HG03565 (cell line): ENCODE data around the gene TMED10.
"Not testable (repeated sequence)": the region's sequence is repeated elsewhere in the genome, so short reads cannot be mapped to it uniquely, and the experiment has no call there.

Experiments
- ATAC-seq: cut with Tn5 transposase; IDR thresholded peaks from one replicate; pipeline ENCODE4 v1.9.1; 2021; ENCODE audit warnings: mild to moderate bottlenecking, moderate library complexity; ENCODE audit not compliant: unreplicated experiment

TMED10 gene

DNA sequence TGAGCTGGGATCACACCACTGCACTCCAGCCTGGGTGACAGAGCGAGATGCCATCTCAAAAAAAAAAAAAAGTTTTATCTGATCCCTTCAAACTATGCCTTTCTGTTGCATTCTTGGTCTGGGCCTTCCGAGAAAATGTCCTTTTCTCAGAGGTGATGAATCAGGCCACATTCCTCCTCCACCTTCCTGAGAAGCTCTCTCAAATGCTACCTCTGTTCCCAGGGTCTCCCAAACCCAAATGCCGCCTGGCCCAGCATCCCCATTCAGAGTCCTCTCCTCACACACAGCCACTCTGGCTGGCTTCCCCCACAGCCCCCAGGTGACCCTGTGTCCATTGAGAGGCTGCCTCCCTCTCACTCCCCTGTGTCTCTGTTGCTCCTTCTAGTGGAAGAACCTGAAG lies 19.7 kb upstream of the TMED10 start:
- no peak for ATAC-seq

DNA sequence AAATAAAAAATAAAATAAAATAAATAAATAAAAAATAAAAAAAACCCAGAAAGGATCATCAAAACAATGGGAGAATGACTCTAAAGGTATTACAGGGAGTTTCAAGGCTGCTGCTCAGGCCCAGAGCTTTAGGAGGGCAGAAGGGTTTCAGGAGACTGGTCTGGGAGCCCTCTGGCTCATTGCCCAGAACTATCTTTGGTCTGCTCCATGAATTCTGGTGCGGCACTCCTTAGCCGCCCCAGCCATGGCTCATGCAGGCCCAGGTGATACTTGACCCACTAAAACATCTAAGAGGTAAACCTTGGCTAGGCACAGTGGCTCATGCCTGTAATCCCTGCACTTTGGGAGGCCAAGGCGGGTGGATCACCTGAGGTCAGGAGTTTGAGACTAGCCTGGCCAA lies 14.7 kb upstream of the TMED10 start:
- no peak for ATAC-seq

DNA sequence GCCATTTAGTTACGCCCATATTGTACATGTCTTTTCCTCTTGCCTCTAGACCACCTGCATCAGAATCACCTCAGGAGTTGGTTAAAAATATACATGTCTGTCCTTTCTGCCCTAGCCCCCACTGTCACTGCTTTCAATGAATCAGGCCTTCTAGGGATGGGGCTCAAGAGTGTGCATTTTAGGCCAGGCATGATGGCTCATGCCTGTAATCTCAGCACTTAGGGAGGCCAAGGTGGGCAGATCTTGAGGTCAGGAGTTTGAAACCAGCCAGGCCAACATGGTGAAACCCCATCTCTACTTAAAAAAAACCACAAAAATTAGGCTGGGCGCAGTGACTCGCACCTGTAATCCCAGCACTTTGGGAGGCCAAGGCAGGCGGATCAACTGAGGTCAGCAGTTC lies 13.6 kb upstream of the TMED10 start:
- no peak for ATAC-seq

DNA sequence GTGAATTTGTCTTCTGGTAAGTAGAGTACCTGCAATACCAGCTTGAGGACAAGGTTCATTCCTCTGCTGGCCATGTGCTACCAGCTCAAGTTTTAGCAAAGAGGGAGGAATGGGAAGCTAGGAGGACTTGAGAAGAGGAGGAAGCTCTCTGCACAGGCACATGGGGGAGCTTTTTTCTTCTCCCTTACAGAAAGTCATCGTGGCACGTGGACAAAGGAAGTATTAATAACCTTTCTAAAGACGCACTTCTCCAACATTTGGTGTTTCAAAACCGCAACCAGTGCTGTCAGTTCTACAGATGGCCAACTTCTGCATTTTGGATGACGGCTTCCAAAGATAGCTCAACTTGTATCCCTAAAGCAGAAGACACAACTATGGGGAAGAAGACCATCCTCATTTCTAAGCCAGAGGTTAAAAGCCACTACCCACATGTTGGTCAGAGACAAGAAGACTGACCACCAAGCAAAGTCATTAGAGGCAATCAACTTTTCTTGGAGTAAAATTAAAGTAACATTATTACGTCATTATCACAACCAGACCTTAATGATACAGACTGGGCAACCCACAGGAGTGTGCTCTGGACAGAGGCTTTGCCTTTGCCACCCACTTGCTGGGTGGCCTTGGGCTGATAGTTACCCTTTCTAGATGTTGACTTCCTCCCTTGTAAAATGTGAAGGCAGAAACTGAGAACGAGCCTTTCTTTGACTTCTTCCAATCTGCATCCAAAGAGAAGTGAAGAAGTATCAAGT lies 12.3 kb upstream of the TMED10 start:
- ATAC-seq = no peak

DNA sequence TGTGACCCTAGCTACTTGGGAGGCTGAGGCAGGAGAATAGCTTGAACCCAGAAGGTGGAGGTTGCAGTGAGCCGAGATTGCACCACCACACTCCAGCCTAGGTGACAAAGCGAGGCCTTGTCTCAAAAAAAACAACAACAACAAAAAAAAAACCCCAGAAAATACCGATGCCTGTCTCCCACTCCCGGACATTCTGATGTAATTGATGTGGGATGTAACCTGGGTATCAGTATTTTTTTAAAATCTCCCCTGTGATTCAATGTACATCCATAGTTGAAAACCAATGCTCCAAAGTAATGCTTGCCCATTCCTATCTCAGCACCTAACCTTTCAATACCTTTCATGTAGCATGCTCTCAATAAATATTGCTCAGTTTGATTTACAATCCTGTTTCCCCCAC lies 11.7 kb upstream of the TMED10 start:
- ATAC-seq = no peak

DNA sequence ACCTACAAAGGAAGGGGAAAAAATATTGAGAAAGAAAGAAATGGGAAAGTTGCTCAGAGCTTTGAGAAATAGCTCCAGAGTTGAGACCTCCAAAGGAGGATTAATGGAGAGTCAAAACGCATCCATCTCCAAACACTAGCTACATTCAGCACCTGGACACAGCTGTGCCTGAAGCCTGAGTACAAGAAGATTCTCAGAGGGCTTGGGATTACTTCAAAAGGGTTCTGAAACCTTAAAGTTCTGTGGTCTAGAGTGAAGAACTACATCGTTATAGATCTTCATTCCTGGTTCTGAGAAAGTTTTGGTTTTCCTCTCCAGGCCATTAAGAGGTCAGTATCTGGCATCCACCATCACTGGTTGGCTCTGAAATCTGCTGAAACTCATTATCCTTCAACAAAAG lies 10.5 kb upstream of the TMED10 start:
- ATAC-seq = no peak

DNA sequence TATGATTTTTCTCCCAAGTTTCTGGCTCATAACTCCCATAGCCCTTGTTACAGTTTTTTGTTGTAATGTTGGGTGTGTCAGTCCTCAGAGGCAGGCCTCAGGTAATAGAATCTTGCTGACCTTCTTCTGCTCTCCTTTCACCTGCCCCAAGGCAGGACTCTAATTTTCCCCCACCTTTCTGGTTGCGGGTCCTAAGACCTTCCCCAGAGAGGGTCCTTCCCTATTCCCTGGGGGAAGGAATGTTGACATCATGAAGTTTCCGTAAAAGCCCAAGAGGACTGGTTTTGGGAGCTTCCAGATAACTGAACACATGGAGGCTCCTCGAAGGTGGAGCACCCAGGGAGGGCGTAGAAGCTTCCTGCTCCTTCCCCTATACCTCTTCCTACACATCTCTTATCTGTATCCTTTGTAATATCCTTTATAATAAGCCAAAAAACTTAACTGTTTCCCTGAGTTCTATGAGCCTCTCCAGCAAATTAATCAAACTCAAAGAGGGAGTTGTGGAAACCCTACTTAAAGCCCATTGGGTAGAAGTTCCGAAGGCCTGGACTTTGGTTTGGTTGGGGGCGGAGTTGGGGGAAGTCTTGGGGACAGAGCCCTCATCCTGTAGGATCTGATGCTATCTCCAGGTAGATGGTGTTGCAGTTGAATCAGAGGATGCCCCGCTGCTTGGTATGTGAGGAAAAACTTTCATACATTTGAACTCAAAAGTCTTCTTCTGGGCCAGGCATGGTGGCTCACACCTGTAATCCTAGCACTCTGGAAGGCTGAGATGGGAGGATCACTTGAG lies 9.0 kb upstream of the TMED10 start:
- ATAC-seq = no peak

DNA sequence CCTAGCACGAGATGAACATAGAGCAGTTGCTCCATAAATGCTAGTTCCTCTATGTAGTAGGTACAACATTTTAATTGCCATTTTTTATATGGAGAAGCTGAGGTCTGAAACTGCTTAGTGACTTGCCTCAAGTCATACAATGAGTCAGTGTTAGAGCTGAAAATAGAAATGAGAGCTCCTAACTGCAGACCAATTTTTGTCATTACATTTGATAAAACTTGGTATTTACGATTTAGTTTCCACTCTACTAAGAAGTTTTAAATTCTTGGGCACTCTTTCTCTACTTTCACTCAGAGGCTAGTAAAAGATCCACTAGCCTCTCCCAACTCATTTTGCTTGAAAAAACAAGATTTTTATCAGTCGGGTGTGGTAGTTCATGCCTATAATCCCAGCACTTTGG lies 8.1 kb upstream of the TMED10 start:
- no peak for ATAC-seq

DNA sequence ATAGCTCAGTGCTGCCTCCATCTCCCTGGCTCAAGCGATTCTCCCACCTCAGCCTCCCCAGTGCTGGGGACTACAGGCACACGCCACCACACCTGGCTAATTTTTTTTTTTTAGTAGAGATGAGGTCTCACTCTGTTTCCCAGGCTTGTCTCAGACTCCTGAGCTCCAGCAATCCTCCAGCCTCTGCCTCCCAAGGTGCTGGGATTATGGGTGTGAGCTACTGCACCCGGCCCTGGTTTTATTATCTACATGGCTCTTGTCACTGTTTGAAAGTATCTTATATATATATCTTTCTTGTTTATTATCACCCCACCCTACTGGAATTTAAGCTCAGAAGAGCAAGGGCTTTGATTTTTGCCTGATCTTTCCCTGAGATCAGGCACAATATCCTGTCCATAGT lies 7.6 kb upstream of the TMED10 start:
- ATAC-seq = no peak

DNA sequence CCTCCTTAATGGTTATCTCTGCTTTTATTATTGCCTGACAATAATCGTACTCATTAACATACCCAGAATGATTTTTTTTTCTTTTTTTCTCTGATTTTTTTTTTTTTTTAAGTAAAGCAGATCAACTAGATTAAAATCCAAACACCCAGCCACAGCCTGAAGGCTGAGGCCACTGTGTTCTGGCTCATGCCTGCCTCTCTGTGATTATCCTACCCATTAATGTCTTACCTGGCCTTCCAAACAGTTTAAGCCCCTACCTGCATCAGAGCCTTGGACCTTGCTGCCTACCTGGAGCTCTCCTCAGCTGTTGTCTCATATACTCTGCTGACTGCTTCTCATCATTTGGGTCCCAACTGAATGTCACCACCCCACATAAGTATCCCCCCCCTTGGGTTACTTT lies 6.8 kb upstream of the TMED10 start:
- no peak for ATAC-seq

DNA sequence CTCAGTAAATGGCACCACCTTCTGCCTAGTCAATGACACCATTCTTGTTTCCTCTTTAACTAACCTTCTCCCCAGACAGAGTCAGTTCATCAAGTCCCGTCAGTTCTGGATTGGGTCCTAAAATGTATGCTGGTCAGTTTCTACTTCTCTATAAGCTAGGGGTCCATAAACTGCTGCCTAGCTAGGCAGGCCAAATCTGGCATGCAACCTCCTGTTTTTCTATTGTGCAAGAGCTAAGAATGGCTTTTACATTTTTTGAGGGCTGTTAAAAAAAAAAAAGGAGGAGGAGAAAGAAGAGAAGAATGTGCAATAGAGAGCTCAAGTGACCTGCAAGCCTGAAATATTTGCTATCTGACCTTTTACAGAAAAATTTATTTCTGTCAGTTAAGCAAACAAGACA lies 6.4 kb upstream of the TMED10 start:
- no peak for ATAC-seq

DNA sequence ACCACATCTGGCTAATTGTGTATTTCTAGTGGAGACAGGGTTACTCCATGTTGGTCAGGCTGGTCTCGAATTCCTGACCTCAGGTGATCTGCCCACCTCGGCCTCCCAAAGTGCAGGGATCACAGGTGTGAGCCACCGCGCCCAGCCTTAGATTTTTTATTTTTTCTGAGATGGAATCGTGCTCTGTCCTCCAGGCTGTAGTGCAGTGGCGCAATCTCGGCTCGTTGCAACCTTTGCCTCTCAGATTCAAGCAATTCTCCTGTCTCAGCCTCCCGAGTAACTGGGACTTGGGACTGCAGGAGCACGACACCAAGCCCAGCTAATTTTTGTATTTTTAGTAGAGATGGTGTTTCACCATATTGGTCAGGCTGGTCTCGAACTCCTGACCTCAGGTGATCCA lies 5.8 kb upstream of the TMED10 start:
- ATAC-seq = not testable (repeated sequence)

DNA sequence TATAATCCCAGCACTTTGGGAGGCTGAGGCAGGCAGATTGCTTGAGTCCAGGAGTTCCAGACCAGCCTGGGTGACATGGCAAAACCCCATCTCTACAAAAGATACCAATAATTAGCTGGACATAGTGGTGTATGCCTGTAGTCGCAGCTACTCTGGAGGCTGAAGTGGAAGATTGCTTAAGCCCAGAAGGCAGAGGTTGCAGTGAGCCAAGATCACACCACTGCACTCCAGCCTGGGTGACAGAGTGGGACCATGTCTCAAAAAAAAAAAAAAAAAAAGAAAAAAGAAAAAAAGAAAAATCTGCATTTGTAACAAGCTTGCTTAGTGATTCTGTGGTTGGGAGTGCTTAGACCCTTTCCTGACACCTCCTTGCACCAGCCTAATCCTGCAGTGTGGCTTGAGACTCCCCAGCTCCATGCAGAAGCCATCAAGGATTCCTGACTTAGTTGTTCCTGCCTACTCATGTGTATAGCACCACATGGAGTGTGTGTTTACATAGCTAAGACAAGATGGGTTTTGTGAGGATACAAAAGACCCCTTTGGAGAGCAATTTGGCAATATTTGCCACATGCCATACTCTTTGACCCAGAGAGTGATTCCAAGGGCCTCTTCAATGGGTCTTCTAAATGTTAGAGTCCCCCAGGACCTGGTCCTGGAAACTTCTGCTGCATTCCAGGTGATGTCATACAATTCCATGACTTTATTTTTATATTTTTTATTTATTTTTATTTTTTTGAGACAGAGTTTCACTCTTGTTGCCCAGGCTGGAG lies 5.1 kb upstream of the TMED10 start:
- ATAC-seq = no peak

DNA sequence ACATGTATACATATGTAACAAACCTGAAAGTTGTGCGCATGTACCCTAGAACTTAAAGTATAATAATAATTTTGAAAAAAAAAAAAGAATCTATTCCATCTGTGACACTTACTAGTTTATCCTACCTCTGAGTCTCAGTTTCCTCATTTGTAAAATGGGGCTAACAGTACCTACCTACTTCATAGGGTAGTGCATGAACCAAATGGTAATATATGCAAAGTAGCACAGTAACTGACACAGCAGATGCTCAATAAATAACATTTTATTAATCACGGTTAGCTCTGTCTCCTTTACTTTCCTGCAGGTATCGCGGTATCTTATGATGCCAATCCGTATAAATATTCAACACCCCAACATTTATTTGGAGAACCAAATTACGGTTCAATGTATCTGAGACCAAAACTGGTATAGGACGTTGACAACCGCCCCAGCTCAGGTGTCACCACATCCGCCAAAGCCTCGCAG lies 703 bp downstream of the TMED10 start:
- peak; percentile 46 for ATAC-seq

DNA sequence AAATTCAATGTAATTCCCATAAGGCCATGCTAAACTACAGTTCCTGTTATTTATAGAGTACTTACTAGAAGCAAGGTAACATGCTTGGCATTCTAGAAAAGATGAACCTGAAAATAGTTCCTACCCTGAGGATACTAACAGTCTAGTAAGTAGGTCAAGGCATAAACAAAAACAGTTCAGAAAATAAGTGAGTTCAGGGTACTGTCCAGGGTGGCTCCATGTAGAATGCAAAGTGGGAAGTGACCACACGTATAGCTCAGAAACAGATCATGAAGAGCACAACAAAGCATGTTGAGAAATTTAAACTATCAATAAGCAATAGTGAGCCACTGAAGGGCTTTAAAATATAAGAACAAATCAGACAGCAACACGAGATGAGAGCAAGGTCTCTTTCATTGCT lies 2.3 kb downstream of the TMED10 start:
- ATAC-seq = no peak

DNA sequence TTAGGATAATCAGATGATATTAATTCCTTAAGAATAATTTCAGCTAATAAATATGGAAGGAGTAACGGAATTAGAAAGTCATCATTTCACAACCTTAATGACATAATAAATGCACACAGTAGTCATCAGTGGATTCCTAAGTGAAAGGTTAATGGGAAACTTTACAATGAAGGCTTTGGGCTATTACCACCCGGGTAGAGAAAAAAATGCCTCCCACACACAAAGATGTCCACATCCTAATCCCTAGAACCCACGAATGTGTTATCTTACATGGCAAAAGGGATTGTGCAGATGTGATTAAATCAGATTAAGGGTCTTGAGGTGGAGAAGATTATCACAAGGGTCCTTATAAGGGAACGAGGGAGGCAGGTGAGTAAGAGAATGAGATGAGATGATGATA lies 5.6 kb downstream of the TMED10 start:
- ATAC-seq = no peak

DNA sequence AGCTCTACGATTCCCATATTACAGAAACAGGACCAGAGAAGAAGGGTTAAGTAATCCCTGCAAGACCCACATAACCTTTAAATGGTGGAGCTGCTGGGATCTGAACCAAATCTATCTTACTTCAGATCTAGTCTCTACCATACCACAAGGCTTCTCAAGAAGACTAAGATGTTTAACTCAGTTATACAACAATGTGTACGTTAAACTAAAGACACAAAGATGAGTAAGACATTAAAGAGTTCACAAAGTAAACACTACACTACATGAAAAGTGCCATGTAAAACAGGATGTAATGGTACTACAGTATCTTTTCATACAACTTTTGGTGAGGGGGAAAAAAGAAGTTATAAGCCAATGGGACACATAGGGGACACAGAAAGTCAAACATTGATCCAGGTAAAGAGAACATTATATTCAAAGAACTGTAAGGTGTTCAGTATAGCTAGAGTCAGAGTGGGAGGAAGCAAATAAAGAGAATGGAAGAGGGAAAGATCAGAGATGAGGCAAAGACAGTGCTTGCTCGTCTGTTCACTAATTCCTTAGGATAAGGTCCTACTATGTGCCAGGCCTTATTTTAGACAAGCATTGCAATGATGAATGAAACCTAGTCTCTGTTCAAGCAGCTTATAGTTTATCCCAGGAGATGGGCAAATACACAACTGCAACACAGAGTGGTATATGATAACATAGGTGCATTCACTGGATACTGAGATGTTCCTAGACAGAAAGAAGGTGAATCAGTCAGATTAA lies 7.7 kb downstream of the TMED10 start:
- ATAC-seq = no peak

DNA sequence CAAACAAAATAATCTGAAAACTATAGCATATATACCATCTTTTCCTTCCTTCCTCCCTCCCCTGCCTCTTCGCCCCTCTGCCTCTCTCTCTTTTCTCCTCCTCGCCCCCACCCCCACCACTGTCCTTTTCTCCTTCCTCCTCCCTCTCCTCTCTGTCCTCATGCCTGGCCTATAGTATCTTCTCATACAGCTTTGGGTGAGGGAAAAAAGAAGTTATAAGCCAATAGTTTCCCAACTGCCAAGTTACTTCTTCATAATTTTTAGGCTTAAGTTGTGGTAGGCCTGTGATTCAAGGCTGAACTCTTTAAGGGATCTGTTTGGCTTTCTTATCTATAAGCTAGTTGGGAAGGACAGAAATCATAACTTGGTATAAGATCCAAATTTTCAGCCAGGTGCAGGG lies 9.1 kb downstream of the TMED10 start:
- no peak for ATAC-seq

DNA sequence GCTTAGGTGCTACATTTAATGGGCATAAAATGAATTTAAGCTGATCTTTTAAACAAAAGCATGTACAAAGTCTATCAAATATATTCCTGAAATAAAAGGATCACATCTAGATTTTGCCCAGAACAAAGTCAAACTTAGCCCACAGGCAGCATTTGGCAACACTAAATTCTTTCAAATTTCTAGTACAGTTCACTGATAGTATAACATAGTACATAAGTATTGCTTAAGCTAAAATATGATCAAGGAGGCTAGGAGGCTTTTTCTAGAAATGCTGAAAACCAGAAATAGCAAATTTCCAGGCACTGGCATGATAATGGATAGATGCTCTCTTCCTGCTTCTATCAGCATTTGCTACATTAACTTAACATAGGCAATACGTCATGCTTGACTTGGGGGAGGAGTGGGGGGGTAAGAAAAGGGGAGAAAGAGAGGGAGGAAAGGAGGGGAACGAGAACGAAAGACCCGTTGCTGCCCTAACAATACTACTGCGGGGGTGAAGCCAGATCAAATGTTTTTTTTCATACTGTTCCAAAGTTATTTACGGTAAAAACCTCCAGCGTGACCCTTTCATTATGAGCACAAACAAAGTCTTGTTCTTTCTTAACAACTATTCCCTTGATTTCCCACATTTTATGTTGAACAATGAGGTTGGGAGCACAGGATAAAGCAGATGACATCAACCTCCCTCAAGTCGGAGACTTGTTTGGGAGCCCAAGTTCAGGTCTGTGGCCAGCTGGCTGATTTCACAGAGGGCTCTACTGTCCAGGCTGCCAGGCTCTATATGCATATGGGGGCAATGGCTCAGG lies 10.6 kb downstream of the TMED10 start:
- ATAC-seq = no peak

DNA sequence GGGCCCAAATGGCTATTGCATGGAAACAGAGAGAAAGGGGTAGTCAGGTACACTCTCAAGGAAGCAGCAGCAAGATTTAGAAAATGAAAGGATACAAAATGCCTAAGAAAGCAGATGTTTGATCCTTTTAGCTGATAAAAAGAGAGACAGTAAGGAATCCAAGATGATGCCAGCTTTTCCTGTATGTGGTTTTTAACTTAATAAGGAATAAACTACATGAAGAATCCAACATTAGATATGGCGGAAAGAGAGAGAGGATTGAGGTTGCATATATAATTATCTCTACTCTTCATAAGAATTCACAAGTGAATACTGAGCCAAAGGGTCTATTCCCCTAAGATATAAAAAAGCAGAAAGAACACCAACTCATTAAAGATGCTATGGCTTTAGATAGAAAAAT lies 11.6 kb downstream of the TMED10 start:
- ATAC-seq = no peak
